ENCODE results near the gene HECTD4.
"Not testable (repeated sequence)": the region's sequence is repeated elsewhere in the genome, so short reads cannot be mapped to it uniquely, and the experiment has no call there.

HECTD4 gene

GRCh38 chr12:112125250-112125999 lies 256.8 kb downstream of the HECTD4 start, which contains the start of gene TRAFD1:
Gene TRAFD1, plus strand, starts transcription at chr12:112125560. Its CDS starts 4,963 bp downstream, at chr12:112130523.
- DNase-seq: peak; percentile 63 to 99 (median 97)

- no peak for DNase-seq
These were observed 257.3 kb downstream of the HECTD4 start for GRCh38 chr12:112124918-112125249.

GRCh38 chr12:112122823-112123690 lies 259.2 kb downstream of the HECTD4 start:
- DNase-seq: no peak

- peak in 54 of 58 donors; percentile 1 to 80 (median 36) for DNase-seq
These were observed 260.3 kb downstream of the HECTD4 start for GRCh38 chr12:112121780-112122565.

GRCh38 chr12:112117685-112118084 lies 264.5 kb downstream of the HECTD4 start:
- DNase-seq: no peak

GRCh38 chr12:112116232-112117060 lies 265.8 kb downstream of the HECTD4 start:
- DNase-seq: peak in 56 of 58 donors; percentile 12 to 92 (median 74)

- DNase-seq: peak in 1 of 58 donors; percentile 5
These were observed 266.8 kb downstream of the HECTD4 start for GRCh38 chr12:112115259-112116045.

GRCh38 chr12:112112409-112113133 lies 269.7 kb downstream of the HECTD4 start:
- no peak for DNase-seq

- DNase-seq: peak in 3 of 58 donors; percentile 5 to 16 (median 14)
These were observed 270.3 kb downstream of the HECTD4 start for GRCh38 chr12:112111931-112112330.

- not testable (repeated sequence) for DNase-seq
These were observed 271.2 kb downstream of the HECTD4 start for GRCh38 chr12:112110787-112111662.

Measured in anterior cingulate cortex (tissue), 58 donors.